ENCODE measurements around the gene PLXNA1. TPM values are rescaled to one million over a fixed set of nuclear protein-coding genes. Genes with fewer than 3 reads are reported as not detected.

The PLXNA1 gene
- polyA plus RNA-seq, 4 donors = 26.3 to 31.4 (median 30.0) TPM

GRCh38 chr3:127015282-127016042, 32.5 kb downstream of the PLXNA1 start:
- DNase-seq (ENCODE audit: low read depth in 4 of 4, low spot score in 3 of 4) = no peak

DNA sequence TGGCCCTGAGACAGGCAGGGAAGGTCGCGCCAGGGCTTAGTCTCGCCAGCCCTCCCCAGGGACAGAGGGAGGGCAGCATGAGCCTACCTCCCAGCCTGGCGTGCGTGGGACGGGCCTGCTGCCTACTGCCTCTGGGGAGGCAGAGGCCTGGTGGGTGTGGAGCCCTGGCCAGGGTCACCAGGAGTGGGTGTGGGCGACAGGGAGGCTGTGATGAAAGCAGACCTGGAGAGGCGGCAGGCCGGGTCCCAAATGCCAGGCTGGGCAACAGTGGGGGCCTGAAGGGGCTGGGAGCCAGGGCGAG, 33.1 kb downstream of the PLXNA1 start:
- DNase-seq (ENCODE audit: low read depth in 4 of 4, low spot score in 3 of 4) = no peak

GRCh38 chr3:127016461-127016860, 33.5 kb downstream of the PLXNA1 start:
- no peak for DNase-seq (ENCODE audit: low read depth in 4 of 4, low spot score in 3 of 4)

DNA sequence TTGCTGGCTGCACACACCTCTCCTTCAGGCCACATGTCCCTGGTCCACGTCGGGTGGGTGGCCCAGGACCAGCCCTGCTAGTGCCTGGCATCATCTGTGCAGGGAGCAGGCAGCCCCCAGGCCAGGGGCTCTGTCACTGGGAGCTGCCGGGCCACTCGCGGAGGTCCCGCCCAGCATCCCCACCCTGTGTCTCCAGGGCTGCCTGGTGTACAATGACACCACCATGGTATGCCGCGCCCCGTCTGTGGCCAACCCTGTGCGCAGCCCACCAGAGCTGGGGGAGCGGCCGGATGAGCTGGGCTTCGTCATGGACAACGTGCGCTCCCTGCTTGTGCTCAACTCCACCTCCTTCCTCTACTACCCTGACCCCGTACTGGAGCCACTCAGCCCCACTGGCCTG, 34.3 kb downstream of the PLXNA1 start:
- DNase-seq (ENCODE audit: low read depth in 4 of 4, low spot score in 3 of 4) = no peak

DNA sequence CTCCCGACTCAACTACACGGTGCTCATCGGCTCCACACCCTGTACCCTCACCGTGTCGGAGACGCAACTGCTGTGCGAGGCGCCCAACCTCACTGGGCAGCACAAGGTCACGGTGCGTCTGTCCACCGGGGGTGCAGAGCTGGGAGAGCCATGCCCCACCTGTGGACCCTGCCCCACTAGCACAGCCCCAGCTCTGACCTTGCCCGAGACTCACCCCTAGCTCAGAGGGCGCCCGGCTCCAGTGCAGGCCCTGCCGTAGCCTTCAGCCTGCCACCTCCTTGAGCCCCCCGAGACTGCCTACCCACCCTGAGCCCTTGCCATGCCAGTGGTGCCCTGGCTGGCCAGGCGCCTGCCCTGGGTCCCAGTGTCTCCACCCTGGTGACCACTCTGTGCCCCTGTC, 34.9 kb downstream of the PLXNA1 start:
- DNase-seq (ENCODE audit: low read depth in 4 of 4, low spot score in 3 of 4) = no peak

DNA sequence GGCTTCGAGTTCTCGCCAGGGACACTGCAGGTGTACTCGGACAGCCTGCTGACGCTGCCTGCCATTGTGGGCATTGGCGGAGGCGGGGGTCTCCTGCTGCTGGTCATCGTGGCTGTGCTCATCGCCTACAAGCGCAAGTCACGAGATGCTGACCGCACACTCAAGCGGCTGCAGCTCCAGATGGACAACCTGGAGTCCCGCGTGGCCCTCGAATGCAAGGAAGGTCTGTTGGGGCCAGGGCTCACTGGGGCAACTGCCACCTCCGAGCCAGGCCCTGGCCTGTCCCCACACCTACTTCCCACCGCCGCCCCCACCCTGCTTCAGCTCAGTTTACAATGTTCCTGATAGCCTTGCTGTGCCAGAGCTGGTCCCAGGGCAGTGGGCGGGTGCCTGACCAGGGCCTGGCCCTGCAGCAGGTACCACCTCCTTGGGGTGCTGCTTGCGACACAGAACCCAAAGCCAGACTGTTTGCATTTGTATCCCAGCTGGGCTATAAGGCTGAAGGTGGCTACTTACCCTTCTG, 35.5 kb downstream of the PLXNA1 start:
- no peak for DNase-seq (ENCODE audit: low read depth in 4 of 4, low spot score in 3 of 4)

DNA sequence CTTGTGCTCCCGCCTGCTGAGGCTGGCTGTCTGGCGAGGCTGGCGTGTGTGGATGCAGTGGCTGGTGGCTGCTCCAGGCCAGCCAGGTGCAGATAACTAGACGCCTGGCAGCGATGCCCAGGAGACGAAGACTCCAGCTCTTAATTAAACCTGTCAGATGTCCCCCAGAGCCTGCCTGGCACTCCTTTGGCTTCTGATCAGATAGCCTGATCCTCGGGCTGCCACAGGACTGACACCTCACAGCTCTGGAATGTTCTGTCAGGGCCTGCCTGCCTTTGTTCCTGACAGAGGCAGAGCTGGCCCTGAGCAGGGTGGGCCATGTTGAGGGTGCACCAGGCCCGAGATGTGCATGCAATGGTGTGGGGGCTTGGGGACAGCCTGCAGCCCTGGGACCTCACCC, 36.5 kb downstream of the PLXNA1 start:
- no peak for DNase-seq (ENCODE audit: low read depth in 4 of 4, low spot score in 3 of 4)

DNA sequence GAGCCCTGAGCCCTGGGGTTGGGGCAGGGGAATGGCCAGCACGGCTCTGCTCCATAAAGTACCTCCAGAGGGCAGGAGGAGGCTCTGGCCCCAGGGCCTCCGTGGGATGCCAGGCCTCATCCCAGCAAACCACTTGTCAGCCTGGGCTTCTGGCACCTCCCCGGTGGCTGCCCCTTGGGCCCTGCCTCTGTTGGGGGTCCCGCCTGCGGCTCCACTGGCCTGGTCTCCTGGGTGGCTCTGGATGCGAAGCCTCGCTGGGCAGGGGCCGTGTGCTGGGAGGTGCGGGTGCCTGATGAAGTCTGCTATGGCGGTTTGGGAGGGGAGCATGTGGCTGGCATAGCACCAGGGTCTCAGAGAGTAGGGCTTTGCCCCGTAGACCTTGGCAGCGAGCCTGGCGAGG, 37.6 kb downstream of the PLXNA1 start:
- no peak for DNase-seq (ENCODE audit: low read depth in 4 of 4, low spot score in 3 of 4)

DNA sequence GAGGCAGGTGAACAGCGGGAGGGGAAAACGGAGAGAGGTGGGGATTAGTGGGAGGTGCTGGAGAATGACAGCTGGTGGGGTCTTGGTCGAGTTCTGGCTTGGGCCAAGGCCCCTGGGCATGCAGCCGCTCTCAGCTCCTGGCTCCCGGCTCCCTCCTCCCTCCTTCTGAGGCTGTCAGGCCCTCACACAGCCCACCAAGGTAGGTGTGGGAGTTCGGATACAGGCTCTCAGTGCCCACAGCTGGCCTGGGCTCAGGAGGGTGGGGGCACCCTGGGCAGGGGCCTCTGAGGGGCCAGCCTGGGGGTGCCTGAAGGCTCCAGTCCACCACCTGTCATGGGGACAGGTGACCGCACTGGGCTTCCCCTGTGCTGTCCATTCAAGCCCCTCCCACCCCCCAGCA, 39.9 kb downstream of the PLXNA1 start:
- DNase-seq (ENCODE audit: low read depth in 4 of 4, low spot score in 3 of 4) = no peak

GRCh38 chr3:127025456-127025855, 42.5 kb downstream of the PLXNA1 start:
- no peak for DNase-seq (ENCODE audit: low read depth in 4 of 4, low spot score in 3 of 4)

GRCh38 chr3:127026036-127026435, 43.1 kb downstream of the PLXNA1 start:
- DNase-seq (ENCODE audit: low read depth in 4 of 4, low spot score in 3 of 4) = no peak

- DNase-seq (ENCODE audit: low read depth in 4 of 4, low spot score in 3 of 4) = no peak
Measured at GRCh38 chr3:127026661-127027060, 43.7 kb downstream of the PLXNA1 start.

DNA sequence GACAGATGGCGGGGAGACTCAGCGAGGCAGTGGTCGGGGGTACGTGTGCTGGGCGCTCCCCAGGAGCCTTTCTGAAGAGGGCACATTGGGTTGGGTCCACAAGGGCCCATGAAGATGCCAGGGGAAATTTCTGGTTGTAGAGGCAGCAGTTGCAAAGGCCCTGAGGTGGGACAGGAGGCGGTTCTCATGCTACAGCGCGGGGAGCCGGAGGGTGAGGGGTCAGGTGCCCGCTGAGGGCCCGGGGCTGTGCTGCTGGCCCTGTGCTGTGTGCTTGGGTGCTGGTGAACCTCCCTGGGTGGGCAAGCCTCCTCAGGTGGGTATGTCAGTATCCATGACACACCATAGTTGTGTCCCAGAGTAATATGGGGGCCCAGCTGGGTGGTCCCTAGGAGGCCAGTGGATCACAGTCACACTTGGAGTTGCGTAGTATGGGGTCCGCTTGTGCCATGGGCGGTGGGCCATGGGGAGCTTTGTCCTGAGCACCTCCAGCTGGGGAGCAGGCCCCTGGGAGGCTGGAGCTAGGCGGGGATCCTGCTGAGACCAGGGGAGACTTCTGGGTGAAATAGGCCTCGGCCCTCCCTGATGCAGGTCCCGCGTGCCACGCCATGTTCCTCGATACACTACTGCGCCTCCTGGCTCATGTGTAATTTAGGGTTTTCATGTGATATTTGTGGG, 44.3 kb downstream of the PLXNA1 start:
- no peak for DNase-seq (ENCODE audit: low read depth in 4 of 4, low spot score in 3 of 4)

- no peak for DNase-seq (ENCODE audit: low read depth in 4 of 4, low spot score in 3 of 4)
Measured at GRCh38 chr3:127027811-127028548, 45.1 kb downstream of the PLXNA1 start.

- no peak for DNase-seq (ENCODE audit: low read depth in 4 of 4, low spot score in 3 of 4)
Measured at GRCh38 chr3:127028781-127029657, 46.1 kb downstream of the PLXNA1 start.

DNA sequence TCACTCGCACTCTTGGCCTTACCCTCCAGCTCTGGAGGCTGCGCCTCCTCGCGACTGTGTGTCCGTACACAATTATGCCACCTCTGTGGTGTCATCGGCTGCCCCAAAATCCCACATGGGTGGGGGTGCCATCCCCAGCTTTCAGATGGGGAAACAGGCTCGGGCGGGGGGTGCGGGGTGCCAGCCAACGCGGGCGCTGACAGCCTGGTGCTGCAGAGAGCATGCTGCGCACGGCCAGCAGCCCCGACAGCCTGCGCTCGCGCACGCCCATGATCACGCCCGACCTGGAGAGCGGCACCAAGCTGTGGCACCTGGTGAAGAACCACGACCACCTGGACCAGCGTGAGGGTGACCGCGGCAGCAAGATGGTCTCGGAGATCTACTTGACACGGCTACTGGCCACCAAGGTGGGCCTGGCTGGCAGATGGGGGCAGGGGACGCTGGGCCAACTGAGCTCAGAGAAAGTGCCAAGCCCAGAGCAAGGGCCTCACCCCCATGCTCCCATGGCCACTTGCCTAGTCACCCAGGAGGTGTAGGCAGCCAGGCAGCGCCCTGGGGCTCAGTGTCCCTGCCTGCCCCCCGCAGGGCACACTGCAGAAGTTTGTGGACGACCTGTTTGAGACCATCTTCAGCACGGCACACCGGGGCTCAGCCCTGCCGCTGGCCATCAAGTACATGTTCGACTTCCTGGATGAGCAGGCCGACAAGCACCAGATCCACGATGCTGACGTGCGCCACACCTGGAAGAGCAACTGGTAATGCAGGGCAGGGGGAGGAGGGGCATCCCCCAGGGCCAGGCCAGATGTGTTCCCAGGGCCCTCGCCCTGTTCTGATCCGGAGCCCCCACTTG, 47.0 kb downstream of the PLXNA1 start:
- no peak for DNase-seq (ENCODE audit: low read depth in 4 of 4, low spot score in 3 of 4)

DNA sequence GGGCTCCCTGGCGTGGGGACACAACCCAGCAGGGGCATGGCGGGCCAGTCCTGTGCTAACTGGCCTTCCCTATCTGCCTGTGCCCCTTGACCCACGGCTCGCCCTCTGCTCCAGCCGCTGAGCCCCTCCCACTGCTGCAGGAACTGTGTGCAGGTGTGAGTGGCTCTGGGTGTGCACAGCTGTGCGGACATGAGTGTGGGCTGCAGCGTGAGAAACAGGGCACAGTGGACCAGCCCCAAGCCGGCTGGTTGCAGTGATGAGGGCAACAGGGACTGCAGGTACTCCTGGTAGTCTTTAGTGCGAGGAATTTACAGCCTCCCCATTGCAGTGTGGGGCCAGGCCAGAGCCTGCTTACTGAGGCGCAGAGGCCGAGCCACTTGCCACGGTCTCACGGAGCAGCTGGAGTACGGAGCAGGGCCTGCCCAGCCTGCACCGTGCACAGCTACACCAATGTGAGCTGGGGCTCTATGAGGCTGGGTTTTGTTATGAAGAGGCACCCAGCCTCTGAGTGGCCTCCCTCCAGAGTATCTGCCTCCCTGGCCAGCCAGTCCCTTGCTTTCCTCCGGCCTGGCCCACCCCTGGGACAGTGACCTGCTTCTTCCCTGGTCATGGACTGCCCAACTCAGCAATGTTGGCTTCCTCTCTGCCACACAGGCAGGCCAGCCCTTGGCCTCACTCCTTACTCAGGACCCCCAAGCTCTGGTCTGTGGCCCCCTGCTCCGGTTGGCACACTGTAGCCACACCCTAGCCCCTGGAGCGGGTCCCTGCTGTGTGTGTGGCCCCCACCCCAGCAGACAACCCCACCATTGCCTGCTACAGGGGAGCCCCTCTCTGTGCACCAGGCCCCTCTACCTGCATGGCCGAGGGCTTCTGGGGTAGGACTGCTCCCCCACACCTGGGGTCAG, 47.8 kb downstream of the PLXNA1 start:
- DNase-seq (ENCODE audit: low read depth in 4 of 4, low spot score in 3 of 4) = no peak

GRCh38 chr3:127031413-127031810, 48.5 kb downstream of the PLXNA1 start:
- no peak for DNase-seq (ENCODE audit: low read depth in 4 of 4, low spot score in 3 of 4)

DNA sequence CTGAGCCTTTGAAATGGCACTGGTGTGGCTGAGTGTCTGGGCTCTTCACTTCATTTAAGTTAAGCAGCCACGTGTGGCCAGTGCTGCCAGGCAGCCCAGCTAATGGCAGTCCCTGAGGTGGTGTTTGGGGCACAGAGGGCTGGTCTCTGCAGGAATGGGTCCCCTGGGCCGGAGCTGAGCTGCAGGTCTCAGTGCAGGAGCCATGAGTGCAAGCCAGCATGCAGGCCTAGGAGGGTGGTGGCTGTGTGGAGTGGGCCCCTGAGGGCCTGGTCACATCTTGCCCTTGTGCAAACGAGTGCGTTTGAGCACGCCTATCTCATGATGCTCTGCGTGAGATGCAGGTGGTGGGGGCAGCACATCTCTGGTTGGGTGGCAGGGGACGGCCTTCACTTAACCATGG, 48.9 kb downstream of the PLXNA1 start:
- no peak for DNase-seq (ENCODE audit: low read depth in 4 of 4, low spot score in 3 of 4)
